Measurements from ENCODE around the gene ZNF786.
A peak's percentile ranks its signal among the peaks of the same experiment; 100 is the strongest.
"Not testable (repeated sequence)": the region's sequence is repeated elsewhere in the genome, so short reads cannot be mapped to it uniquely, and the experiment has no call there.

ZNF786 gene

DNA sequence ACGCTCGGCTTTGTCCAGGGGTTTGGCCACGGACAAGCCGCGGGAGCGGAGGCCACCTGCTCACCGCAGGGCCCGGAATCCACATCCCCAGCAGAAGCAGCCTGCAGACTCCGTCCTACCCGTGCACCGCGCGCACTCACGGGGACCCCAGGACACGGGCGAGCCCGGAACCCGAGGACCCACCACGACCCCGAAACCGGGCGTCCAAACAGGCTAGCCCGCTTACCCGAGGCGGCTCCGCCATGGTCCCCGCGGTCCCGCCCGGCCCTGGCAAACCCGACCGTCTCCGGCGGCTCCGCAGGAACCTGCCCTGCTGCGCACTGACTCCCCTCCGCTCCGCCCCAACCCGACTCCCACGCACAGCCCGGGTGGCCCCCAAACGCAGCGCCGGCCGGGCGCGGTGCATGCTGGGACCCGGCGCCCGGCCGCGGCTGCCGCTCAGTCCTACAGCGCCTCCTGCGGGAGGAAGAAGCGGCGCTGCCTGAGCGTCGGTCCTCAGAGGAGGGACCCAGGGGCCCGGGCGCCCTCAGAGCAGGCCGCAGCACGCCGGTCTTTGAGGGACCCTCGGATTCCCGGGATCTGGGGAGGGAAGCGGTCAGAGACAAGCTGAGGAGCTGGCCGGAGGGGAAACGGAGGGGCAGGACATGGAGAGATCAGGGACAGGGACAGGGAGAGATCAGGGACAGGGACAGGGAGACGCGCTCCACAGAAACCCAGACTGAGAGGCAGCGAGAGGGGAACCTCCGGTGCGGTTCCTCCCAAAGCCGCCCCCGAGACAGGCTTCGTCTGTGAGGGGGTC lies at the start of gene ZNF786:
Gene ZNF786, minus strand, starts transcription at position 322 of the 799 bp plus-strand sequence. Its CDS starts 78 bp downstream, at position 244.
- peak; percentile 94 for DNase-seq (ENCODE audit: low read depth)

- no peak for DNase-seq (ENCODE audit: low read depth)
These were observed 45.6 kb upstream of the ZNF786 start for GRCh38 chr7:149136118-149136517.

- DNase-seq (ENCODE audit: low read depth) = no peak
These were observed 42.7 kb upstream of the ZNF786 start for GRCh38 chr7:149133028-149133710.

GRCh38 chr7:149130572-149131198 lies 40.2 kb upstream of the ZNF786 start:
- no peak for DNase-seq (ENCODE audit: low read depth)

DNA sequence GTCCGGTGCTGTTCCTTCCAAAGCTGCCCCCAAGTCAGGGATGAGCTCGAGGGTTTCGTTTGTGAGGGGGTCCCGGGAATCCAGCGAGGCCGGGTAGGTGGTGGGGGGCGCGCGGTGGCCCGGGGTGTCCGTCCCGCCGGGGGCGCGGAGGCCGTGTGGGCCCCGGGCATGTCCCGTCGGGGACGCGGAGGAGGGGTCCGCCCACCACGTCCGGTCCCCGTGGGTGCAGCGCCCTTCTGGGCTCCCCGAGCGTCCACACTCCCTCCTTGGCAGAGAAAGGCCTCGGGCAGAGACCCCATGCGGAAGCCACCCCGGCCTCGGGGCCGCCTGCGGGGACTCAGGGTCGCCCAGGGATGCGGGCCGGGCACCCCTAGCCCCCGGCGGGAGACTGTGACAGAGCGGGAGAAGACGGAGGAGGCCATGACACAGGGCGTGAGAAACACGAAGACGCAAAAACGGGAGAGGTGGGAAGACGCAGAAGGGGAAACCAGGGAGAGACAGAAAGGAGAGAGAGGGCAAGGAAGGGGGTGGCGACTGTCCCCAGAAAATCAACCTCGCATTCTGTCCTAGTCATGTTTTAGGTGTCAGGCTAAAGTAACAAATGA lies 36.2 kb upstream of the ZNF786 start:
- DNase-seq (ENCODE audit: low read depth) = peak; percentile 49

DNA sequence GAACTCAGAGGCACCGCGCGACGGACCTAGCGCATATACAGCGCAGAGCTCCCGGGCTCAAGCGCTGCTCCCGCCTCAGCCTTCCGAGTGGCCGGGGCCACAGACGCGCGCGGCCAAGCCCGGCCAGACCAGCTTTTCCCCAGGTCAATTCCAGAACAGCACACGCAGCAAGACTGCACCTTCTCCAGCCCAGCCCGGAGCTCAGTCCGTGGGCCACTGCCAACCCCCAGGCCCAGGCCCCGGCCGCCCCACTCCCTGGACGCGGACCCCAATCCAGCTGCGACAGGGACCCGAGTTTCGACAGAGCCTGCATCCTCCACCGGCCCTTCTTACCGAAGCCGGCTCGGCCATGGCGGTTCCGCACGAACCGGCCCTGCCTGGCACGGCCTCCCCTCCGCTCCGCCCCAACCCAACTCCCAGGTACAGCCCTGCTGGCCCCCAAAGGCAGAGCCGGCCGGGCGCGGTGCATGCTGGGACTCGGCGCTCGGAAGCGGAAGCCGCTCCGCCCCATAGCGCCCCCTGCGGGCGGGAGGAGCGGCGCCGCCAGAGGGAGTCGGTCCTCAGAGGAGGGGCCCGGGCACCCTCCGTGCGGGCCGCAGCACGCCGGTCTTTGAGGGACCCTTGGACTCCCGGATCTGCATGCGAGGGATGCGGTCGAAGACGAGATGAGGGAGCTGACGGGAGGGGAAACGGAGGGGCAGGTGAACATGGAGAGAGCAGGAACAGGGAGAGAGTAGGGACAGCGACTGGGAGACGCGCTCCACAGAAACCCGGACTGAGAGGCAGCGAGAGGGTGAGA lies 35.5 kb upstream of the ZNF786 start, which contains the start of gene ZNF425:
Gene ZNF425, minus strand, starts transcription at position 462 of the 799 bp plus-strand sequence. Its CDS starts 111 bp downstream, at position 351.
- peak; percentile 94 for DNase-seq (ENCODE audit: low read depth)

DNA sequence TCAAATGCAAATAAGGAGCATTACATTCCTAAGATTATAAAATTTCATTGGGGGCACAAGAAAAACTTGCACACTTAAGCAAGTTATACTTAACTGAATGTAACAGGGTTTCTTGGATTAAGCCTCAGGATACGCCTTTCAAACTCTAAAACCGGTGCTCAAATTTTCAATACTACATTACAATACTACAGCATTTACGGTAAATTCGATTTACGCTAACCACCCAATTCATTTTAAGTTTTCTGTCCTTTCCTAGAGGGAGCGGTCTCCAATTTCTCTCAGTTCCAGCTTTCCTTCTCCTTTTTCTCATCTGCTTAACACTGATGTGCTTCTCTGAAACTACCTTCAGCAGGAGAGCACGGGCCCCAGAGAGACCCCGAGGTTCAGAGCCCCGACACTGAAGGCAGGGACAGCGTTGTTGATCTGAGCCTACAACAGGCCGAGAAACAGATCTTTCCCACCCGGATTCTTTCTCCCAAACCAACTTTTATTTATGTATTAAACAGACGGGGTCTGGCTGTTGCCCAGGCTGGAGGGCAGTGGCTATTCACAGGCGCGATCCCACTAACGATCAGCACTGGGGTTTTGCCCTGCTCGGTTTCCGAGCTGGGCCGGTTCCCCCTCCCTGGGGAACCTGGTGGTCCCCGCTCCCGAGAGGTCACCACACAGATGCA lies 34.8 kb upstream of the ZNF786 start:
- DNase-seq (ENCODE audit: low read depth) = no peak

- no peak for DNase-seq (ENCODE audit: low read depth)
These were observed 19.5 kb upstream of the ZNF786 start for GRCh38 chr7:149109969-149110368.

DNA sequence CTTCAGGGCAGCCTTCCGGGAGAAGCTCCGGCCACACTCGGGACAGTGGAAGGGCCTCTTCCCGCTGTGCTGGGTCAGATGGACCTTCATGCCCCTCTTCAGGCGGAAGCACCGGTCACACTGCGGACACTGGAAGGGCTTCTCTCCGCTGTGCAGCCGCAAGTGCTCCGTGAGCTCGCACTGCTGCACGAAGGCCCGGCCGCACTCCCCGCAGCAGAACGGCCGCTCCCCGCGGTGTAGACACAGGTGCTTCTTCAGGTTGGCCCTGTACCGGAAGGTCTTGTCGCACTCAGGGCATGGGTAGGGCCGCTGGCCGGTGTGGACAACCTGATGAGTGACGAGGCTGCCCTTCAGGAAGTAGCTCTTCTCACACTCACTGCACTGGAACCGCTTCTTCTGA lies 14.2 kb upstream of the ZNF786 start:
- DNase-seq (ENCODE audit: low read depth) = no peak

- no peak for DNase-seq (ENCODE audit: low read depth)
These were observed 13.7 kb upstream of the ZNF786 start for GRCh38 chr7:149104214-149104613.

DNA sequence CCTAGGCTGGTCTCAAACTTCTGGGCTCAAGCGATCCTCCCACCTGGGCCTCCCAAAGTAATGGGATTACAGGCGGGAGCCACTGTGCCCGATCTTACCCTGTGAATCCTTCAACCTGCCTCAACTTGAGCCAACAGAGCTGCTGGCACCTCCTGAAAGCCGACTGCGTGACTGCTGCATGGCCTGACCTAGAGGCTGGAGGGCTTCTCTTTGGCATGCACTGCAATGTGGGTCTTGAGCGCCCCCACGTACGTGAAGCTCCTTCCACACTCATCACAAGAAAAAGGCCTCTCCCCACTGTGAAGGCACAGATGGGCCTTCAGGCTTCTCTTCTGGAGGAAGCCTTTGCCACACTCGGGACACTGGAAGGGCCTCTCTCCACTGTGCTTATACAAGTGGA lies 12.9 kb upstream of the ZNF786 start:
- DNase-seq (ENCODE audit: low read depth) = no peak

GRCh38 chr7:149102666-149103065 lies 12.1 kb upstream of the ZNF786 start:
- no peak for DNase-seq (ENCODE audit: low read depth)

DNA sequence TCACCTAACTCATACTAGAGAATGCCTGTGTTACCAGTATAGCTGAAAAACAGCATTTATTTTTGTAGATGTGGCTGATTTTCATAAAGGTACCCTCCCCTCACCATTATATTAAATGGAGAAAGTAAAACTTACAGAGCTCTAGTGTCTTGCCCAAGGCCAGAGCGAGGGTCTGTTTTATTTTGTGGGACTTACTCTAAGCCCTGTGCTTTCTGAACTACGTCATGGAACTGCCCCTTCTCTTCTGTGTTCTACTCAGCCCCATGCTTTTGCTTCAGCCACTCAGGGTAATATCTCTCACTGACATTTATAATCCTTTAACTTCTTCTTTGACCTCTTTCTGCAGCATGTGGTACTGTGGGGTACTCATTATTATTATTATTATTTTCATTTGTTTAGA lies 10.3 kb upstream of the ZNF786 start:
- no peak for DNase-seq (ENCODE audit: low read depth)

GRCh38 chr7:149099058-149099457 lies 8.5 kb upstream of the ZNF786 start:
- no peak for DNase-seq (ENCODE audit: low read depth)

DNA sequence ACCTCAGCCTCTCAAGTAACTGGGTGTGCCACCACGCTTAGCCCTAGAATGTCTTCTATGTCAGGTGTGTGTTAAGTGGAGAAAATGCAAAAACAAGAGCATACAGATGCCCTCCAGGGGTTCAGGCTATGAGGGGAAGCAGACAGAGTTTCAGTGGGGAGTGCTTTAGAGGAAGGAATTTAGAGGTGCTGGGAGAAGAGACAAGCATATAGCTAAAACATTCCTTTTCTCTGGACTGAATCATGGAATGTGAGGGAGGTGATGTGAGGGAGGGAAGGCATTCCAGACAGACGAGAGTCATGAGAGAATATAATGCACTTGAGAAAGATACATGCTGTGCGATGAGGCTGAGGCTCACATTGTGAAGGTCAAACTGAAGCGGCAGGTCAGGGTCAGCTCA lies 6.6 kb upstream of the ZNF786 start:
- no peak for DNase-seq (ENCODE audit: low read depth)

DNA sequence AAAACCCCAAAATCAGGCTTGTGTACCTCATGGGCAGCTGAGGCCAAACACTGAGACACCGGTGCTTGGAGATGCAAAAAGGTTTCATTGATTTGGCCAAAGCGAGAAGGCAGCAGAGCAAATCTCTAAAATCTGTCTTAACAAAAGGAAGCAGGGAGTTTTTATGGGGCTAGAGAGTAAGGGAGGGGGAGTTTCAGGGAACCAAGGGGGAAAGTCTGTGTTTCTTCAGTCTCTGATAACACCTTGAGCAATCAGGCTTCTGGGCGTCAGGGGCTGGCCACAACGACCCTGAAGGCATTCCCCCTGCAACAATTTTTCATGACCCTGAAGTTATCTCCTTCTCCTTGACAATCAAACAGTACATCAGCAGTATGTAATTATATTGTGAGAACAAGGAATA lies 2.7 kb upstream of the ZNF786 start:
- no peak for DNase-seq (ENCODE audit: low read depth)

DNA sequence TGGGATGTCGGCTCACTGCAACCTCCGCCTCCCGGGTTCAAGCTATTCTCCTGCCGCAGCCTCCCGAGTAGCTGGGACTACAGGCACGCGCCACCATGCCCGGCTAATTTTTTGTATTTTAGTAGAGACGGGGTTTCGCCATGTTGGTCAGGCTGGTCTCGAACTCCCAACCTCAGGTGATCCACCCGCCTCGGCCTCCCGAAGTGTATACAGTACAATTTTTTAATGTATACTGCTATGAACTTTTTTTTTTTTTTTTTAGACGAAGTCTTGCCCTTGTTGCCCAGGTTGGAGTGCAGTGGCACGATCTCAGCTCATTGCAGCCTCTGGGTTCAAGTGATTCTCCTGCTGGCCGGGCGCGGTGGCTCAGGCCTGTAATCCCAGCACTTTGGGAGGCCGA lies 1.7 kb upstream of the ZNF786 start:
- DNase-seq (ENCODE audit: low read depth) = not testable (repeated sequence)

- no peak for DNase-seq (ENCODE audit: low read depth)
These were observed 3.1 kb downstream of the ZNF786 start for GRCh38 chr7:149087376-149087775.

DNA sequence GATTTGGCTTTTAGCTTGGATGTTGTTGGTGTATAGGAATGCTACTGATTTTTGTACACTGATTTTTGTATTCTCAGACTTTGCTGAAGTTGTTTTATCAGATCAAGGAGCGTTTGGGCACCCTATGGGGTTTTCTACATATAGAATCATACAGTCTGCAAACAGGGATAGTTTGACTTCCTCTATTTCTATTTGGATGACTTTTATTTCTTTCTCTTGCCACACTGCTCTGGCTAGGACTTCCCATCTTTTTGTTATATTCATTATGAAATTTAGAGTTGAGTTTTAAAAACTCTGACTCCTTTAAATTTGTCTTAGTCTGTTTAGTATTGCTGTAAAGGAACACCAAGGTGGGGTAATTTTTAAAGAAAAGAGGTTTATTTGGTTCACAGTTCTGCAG lies 4.7 kb downstream of the ZNF786 start:
- no peak for DNase-seq (ENCODE audit: low read depth)

DNA sequence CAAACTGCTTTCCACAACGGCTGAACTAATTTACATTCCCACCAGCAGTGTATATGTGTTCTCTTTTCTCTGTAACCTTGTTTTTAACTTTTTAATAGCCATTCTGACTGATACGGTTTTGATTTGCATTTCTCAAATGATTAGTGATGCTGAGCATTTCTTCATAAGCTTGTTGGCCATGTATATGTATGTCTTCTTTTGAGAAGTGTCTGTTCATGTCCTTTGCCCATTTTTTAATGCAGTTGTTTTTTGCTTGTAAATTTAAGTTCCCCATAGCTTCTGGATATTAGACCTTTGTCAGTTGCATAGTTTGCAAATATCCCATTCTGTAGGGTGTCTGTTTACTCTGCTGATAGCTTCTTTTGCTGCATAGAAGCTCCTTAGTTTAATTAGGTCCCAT lies 6.1 kb downstream of the ZNF786 start:
- DNase-seq (ENCODE audit: low read depth) = no peak

GRCh38 chr7:149081914-149082313 lies 8.6 kb downstream of the ZNF786 start:
- DNase-seq (ENCODE audit: low read depth) = no peak
